PC-3 (cell line): ENCODE results near the gene COL6A6. TPM values are rescaled to one million over a fixed set of nuclear protein-coding genes. Genes with fewer than 3 reads are reported as not detected.

ENCODE experiments used
- ATAC-seq: fragments of 200-7000 bp; cut with Tn5 transposase; 2 replicates; pipeline ENCODE4 v1.9.1; 2020; ENCODE audit warnings: mild to moderate bottlenecking, moderate library complexity
- BruUV-seq: library from RNA; stranded (reverse); fragments of 400-500 nt; replicated peaks from 2 replicates; lab custom pipeline; 2021; lab: Mats Ljungman, UMichigan
- CTCF ChIA-PET: fragments of 300-600 bp; sonication (Branson Sonifier 250); formaldehyde crosslinking; loops from one replicate; lab custom pipeline; 2022; ENCODE audit warnings: antibody characterized with exemption; lab: Charles Lee
- POLR2A ChIA-PET: fragments of 300-600 bp; sonication (Branson Sonifier 250); formaldehyde crosslinking; loops from one replicate; lab custom pipeline; 2022; ENCODE audit warnings: antibody characterized with exemption; ENCODE audit not compliant: unreplicated experiment; lab: Charles Lee
- DNase-seq: peaks from one replicate; pipeline ENCODE4 v3.0.0-alpha.2; 2015
- H2AFZ ChIP-seq: fragments of 300-600 bp; sonication (generic); 2 replicates; pipeline ENCODE4 v1.6.0; 2016; ENCODE audit warnings: antibody characterized with exemption, low read length
- H3F3A ChIP-seq: fragments of 300-600 bp; sonication (generic); one replicate; pipeline ENCODE4 v1.6.0; 2017; ENCODE audit warnings: antibody characterized with exemption, low read length, control low read depth, mild to moderate bottlenecking; ENCODE audit not compliant: unreplicated experiment
- H3K27ac ChIP-seq: fragments of 300-600 bp; sonication (generic); 2 replicates; pipeline ENCODE4 v1.5.1; 2016; ENCODE audit warnings: mild to moderate bottlenecking, low read length
- H3K27me3 ChIP-seq: fragments of 300-600 bp; sonication (generic); 2 replicates; pipeline ENCODE4 v1.6.1; 2016; ENCODE audit warnings: low read length, mixed read lengths
- H3K36me3 ChIP-seq: fragments of 300-600 bp; sonication (generic); 2 replicates; pipeline ENCODE4 v1.6.1; 2016; ENCODE audit warnings: low read depth, mixed run types, low read length, mixed read lengths
- H3K4me1 ChIP-seq: fragments of 300-600 bp; sonication (generic); 2 replicates; pipeline ENCODE4 v1.5.1; 2016; ENCODE audit warnings: low read length; ENCODE audit not compliant: insufficient read depth
- H3K4me2 ChIP-seq: fragments of 300-600 bp; sonication (generic); 2 replicates; pipeline ENCODE4 v1.6.0; 2016; ENCODE audit warnings: low read length
- H3K4me3 ChIP-seq: fragments of 300-600 bp; sonication (generic); 2 replicates; pipeline ENCODE4 v1.5.1; 2016; ENCODE audit warnings: mild to moderate bottlenecking, low read length, mixed read lengths
- H3K79me2 ChIP-seq: fragments of 300-600 bp; sonication (generic); 2 replicates; pipeline ENCODE4 v1.6.1; 2017; ENCODE audit warnings: low read length, mixed read lengths
- H3K9ac ChIP-seq: fragments of 300-600 bp; sonication (generic); 2 replicates; pipeline ENCODE4 v1.6.0; 2016; ENCODE audit warnings: mild to moderate bottlenecking, low read length
- H3K9me2 ChIP-seq: fragments of 300-600 bp; sonication (generic); replicated peaks from 2 replicates; pipeline ENCODE4 v1.6.1; 2016; ENCODE audit warnings: mixed run types, low read length, mixed read lengths
- H3K9me3 ChIP-seq: fragments of 300-600 bp; sonication (generic); 2 replicates; pipeline ENCODE4 v1.6.1; 2016; ENCODE audit warnings: low read length, mixed read lengths
- H4K20me1 ChIP-seq: fragments of 300-600 bp; sonication (generic); 2 replicates; pipeline ENCODE4 v1.6.1; 2016; ENCODE audit warnings: low read length, mixed read lengths
- EZH2 ChIP-seq: fragments of 300-600 bp; sonication (generic); IDR thresholded peaks from one replicate; pipeline ENCODE4 v1.6.1; 2017; ENCODE audit warnings: antibody characterized with exemption, mild to moderate bottlenecking, low read length; ENCODE audit not compliant: unreplicated experiment
- EZH2phosphoT487 ChIP-seq: fragments of 300-600 bp; sonication (generic); IDR thresholded peaks from 2 replicates; pipeline ENCODE4 v1.6.1; 2018; ENCODE audit warnings: mild to moderate bottlenecking, antibody characterized with exemption, low read length, borderline replicate concordance
- intact Hi-C: fragments of 100-400 bp; cut with micrococcal nuclease; formaldehyde crosslinking; loops from 2 replicates; pipeline ENCODE4 v1.9.0; 2023
- total RNA-seq: library from RNA; depleted of rRNA; stranded (reverse); fragments of >200 nt; gene quantifications from 2 replicates; pipeline ENCODE4 v1.2.3, GENCODE V29; 2014
- TF ChIP-seq, protein P1 (sequence below): fragments of 300-600 bp; sonication (generic); conservative IDR thresholded peaks from 2 replicates; pipeline ENCODE4 v1.5.1; 2017; ENCODE audit warnings: antibody characterized with exemption, low read depth, mild to moderate bottlenecking, low read length

COL6A6 gene
- total RNA-seq, 1 experiment from 2014 or later, result not detected

DNA sequence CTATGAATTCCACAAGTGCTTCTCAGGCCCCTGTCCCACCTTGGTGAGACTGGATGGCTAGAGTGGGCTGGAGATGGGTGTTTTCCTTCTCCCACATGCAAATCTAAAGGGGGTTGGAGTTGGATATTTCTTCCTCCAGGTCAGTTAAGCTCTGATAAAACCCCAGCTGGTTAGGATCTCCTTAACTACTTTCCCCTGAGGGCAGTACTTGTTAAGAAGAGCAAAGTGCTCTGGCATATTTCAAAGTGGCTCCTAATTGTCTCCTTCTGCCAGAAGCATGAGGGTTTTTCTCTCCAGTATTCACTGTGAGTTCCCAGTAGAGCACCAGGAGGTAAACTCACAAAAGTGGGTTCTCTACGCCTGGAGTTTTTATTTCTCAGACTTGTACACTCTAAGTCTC is 31.4 kb downstream of the COL6A6 start:
- no peak overlapping the region for H2AFZ ChIP-seq
- ChIA-PET POLR2A (no interaction called here), CTCF (no interaction called here)
- BruUV-seq, result no TSS peak
- ATAC-seq, result no peak
- no peak overlapping the region for H3K9ac ChIP-seq
- no peak for TF ChIP-seq EZH2
- no peak for TF ChIP-seq EZH2phosphoT487
- H4K20me1 ChIP-seq, result no peaks in the 10 kb centered on the region
- no peak overlapping the region for H3K27ac ChIP-seq
- H3K36me3 ChIP-seq, result no peaks in the 10 kb centered on the region
- DNase-seq, result no peak
- H3F3A ChIP-seq, result no peaks in the 10 kb centered on the region
- no peaks in the 10 kb centered on the region for H3K79me2 ChIP-seq
- H3K4me1 ChIP-seq, result no peaks in the 10 kb centered on the region
- no peaks in the 10 kb centered on the region for H3K9me2 ChIP-seq
- no peak overlapping the region for H3K4me3 ChIP-seq
- H3K4me2 ChIP-seq, result no peak overlapping the region
- H3K9me3 ChIP-seq, result no peaks in the 10 kb centered on the region
- intact Hi-C loops, result no loop called here
- H3K27me3 ChIP-seq, result no peaks in the 10 kb centered on the region

DNA sequence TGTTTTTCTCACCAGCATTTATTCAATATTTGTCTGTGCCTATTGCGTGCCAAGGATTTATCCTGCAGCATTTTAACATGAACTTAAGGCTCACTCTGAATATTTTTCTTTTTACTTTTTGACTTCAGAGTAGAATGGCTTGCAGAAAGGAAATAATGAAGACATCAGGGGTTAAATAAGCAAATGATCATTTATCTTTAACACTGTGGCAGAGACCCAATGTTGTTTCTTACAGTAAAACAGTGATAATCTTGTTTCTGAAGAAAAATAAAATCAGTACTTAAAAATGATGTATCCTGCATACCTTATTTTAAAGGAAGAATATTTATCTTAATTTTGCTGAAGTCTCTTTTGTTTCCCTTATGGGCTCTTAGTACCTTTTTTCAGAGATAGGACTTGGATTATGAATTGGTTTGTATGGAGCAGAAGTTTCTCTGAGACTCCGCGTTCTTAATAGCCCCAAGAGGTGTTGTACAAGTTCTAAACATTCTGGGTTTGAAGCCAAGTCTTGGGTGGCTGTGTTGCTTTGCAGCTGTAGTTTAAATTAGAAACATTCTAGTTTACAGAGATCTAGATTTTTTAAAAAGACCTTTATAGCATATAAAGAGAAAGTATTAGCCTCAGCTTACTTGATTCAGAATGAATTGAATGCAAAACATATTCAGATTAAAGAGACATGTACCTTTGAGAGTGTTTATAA is 40.5 kb downstream of the COL6A6 start:
- no peak overlapping the region for H3K4me2 ChIP-seq
- H3F3A ChIP-seq, result no peaks in the 10 kb centered on the region
- BruUV-seq, result no TSS peak
- DNase-seq (no peak), ATAC-seq (no peak)
- H3K9ac ChIP-seq, result no peak overlapping the region
- ChIA-PET POLR2A (no interaction called here), CTCF (no interaction called here)
- H4K20me1 ChIP-seq, result no peaks in the 10 kb centered on the region
- no peaks in the 10 kb centered on the region for H3K9me3 ChIP-seq
- no peaks in the 10 kb centered on the region for H3K36me3 ChIP-seq
- peaks cover 30% of the 10 kb centered on the region for H3K27me3 ChIP-seq
- H3K4me1 ChIP-seq, result no peaks in the 10 kb centered on the region
- H3K27ac ChIP-seq, result no peak overlapping the region
- intact Hi-C loops, result no loop called here
- no peak overlapping the region for H3K4me3 ChIP-seq
- H3K9me2 ChIP-seq, result no peaks in the 10 kb centered on the region
- no peak overlapping the region for H2AFZ ChIP-seq
- TF ChIP-seq EZH2phosphoT487 (no peak), EZH2 (no peak)
- TF ChIP-seq, protein P1, sequence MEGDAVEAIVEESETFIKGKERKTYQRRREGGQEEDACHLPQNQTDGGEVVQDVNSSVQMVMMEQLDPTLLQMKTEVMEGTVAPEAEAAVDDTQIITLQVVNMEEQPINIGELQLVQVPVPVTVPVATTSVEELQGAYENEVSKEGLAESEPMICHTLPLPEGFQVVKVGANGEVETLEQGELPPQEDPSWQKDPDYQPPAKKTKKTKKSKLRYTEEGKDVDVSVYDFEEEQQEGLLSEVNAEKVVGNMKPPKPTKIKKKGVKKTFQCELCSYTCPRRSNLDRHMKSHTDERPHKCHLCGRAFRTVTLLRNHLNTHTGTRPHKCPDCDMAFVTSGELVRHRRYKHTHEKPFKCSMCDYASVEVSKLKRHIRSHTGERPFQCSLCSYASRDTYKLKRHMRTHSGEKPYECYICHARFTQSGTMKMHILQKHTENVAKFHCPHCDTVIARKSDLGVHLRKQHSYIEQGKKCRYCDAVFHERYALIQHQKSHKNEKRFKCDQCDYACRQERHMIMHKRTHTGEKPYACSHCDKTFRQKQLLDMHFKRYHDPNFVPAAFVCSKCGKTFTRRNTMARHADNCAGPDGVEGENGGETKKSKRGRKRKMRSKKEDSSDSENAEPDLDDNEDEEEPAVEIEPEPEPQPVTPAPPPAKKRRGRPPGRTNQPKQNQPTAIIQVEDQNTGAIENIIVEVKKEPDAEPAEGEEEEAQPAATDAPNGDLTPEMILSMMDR, result no peak
- H3K79me2 ChIP-seq, result no peaks in the 10 kb centered on the region

DNA sequence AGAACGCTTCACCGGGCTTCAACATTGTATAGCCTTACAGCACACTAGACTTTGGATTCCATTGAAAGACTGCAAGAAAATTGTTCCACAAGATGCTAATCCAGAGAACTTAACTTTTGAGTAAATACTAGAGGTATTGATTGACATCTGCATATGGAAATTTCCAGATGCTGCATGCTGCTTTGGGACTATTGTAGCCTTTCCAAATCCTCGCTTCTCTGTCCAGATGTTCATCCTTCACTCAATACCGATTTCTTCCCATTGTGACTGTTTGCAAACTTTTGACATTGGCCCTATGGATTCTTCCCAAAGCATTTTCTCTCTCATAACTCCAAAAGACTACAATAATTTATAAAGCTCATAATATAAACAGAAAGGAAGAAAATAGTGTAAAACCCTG is 41.4 kb downstream of the COL6A6 start:
- POLR2A ChIA-PET, result no interaction called here
- H3K79me2 ChIP-seq, result no peaks in the 10 kb centered on the region
- DNase-seq, result no peak
- H4K20me1 ChIP-seq, result no peaks in the 10 kb centered on the region
- ATAC-seq, result no peak
- H3K4me1 ChIP-seq, result no peaks in the 10 kb centered on the region
- H3K36me3 ChIP-seq, result no peaks in the 10 kb centered on the region
- no peaks in the 10 kb centered on the region for H3F3A ChIP-seq
- H3K9me2 ChIP-seq, result no peaks in the 10 kb centered on the region
- no peaks in the 10 kb centered on the region for H3K9me3 ChIP-seq
- CTCF ChIA-PET, result no interaction called here
- BruUV-seq, result no TSS peak
- no peak overlapping the region for H3K9ac ChIP-seq
- TF ChIP-seq EZH2phosphoT487, result no peak
- TF ChIP-seq, protein P1, result no peak
- TF ChIP-seq EZH2, result no peak
- H2AFZ ChIP-seq, result no peak overlapping the region
- intact Hi-C loops, result no loop called here
- peaks cover 39% of the 10 kb centered on the region for H3K27me3 ChIP-seq
- no peak overlapping the region for H3K4me3 ChIP-seq
- no peak overlapping the region for H3K27ac ChIP-seq
- H3K4me2 ChIP-seq, result no peak overlapping the region
